ENCODE measurements around the gene KRTAP5-8.
"Not testable (repeated sequence)": the region's sequence is repeated elsewhere in the genome, so short reads cannot be mapped to it uniquely, and the experiment has no call there.

Gene KRTAP5-8

GRCh38 chr11:71544525-71545214 lies 6.8 kb downstream of the KRTAP5-8 start:
- no peak for DNase-seq

- DNase-seq, result no peak
These were observed 7.7 kb downstream of the KRTAP5-8 start for GRCh38 chr11:71545405-71545966.

DNA sequence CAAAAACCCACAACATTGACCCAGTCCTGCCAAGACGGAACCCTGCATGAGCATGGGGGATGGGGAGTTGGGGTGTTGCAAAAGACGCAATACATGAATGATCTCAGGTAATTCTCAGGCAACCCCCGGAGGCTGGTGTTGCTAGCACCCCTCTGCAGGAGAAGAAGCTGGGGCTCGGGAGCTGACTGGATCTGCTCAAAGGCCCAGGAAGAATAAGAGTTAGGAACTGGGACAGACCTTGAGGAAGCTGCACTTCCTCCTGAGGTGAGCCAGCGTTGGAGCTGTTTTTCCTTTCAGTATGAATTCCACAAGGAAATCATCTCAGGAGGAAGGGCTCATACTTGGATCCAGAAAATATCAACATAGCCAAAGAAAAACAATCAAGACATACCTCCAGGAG lies 10.3 kb downstream of the KRTAP5-8 start, which contains the start of gene KRTAP5-9:
Gene KRTAP5-9 (plus strand): TSS at position 301 of the 400 bp plus-strand sequence. CDS start 238 bp downstream, outside the sequence.
- DNase-seq, result no peak

- no peak for DNase-seq
These were observed 10.9 kb downstream of the KRTAP5-8 start for GRCh38 chr11:71548716-71549151.

- DNase-seq, result no peak
These were observed 13.9 kb downstream of the KRTAP5-8 start for GRCh38 chr11:71551711-71552110.

- no peak for DNase-seq
These were observed 17.2 kb downstream of the KRTAP5-8 start for GRCh38 chr11:71554996-71555395.

- no peak for DNase-seq
These were observed 17.7 kb downstream of the KRTAP5-8 start for GRCh38 chr11:71555508-71555907.

GRCh38 chr11:71556018-71556417 lies 18.2 kb downstream of the KRTAP5-8 start:
- DNase-seq, result no peak

DNA sequence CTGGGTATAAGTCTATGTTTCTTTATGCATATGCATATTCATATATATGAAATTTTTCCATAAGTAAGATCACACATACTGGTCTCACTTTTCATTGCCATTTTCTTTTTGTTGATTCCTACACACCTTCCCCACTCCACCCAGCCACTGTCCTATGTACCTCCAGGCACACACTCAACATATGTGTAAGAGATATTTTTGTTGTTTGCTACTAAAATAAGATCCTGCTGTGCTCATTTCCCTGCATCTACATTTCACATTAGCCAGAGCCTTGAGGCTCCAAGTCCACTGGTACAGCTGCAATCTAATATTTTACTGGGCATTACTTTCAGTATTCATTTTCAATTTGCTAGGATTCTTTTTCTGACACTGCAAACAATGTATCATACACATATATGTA lies 19.4 kb downstream of the KRTAP5-8 start:
- no peak for DNase-seq

- DNase-seq, result no peak
These were observed 21.2 kb downstream of the KRTAP5-8 start for GRCh38 chr11:71558996-71559395.

- DNase-seq, result no peak
These were observed 24.3 kb downstream of the KRTAP5-8 start for GRCh38 chr11:71562120-71562519.

DNA sequence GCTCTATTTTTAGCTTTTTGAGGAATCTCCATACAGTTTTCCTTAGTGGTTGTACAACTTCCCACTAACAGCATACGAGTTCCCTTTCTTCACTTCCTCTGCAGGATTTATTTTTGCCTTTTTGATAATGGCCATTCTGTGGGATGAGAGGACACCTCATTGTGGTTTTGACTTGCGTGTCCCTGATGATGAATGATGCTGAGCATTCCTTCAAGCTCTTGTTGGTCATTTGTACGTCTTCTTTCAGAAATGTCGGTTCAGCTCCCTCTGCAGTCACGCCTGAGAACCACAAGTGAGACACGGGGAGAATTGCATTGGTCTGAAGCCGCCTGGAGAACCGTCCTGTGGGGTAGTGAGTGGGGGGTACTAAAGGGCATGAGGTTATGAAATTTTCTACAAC lies 25.6 kb downstream of the KRTAP5-8 start:
- DNase-seq, result no peak

DNA sequence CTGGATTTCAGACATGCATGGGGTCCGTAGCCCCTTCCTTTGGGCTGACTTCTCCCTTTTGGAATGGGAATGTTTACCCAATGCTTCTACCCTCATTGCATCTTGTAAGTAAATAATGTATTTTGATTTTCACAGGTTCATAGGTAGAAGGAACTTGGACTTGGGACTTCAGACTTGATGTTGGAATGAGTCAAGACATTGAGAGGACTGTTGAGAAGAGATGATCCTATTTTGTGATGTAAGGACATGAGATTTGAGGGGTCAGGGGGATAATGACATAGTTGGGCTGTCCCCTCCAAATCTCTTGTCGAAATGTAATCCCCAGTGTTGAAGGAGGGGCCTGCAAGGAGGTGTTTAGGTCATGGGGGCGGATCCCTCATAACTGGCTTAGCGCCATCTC lies 26.6 kb downstream of the KRTAP5-8 start:
- DNase-seq, result no peak

DNA sequence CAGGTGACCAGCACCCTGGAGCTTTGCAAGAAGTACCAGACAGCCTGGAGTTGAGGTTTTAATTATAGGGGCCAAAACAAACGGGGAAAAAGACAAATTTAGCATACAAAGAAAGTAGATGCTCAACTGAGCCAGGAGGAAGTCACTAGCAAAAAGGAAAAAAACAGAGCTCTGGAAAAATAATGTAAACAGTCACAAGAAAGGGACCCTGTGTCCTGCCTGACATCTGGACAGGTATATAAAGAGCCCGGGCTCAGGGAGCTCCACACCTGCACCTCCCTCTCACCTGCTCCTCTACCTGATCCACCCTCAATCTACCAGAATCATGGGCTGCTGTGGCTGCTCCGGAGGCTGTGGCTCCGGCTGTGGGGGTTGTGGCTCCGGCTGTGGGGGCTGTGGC lies 27.4 kb downstream of the KRTAP5-8 start, which contains the start of gene KRTAP5-10:
Gene KRTAP5-10 (plus strand): TSS at position 301 of the 400 bp plus-strand sequence. CDS start 25 bp downstream, at position 326.
- DNase-seq, result no peak

- no peak for DNase-seq
These were observed 28.3 kb downstream of the KRTAP5-8 start for GRCh38 chr11:71566081-71566620.

DNA sequence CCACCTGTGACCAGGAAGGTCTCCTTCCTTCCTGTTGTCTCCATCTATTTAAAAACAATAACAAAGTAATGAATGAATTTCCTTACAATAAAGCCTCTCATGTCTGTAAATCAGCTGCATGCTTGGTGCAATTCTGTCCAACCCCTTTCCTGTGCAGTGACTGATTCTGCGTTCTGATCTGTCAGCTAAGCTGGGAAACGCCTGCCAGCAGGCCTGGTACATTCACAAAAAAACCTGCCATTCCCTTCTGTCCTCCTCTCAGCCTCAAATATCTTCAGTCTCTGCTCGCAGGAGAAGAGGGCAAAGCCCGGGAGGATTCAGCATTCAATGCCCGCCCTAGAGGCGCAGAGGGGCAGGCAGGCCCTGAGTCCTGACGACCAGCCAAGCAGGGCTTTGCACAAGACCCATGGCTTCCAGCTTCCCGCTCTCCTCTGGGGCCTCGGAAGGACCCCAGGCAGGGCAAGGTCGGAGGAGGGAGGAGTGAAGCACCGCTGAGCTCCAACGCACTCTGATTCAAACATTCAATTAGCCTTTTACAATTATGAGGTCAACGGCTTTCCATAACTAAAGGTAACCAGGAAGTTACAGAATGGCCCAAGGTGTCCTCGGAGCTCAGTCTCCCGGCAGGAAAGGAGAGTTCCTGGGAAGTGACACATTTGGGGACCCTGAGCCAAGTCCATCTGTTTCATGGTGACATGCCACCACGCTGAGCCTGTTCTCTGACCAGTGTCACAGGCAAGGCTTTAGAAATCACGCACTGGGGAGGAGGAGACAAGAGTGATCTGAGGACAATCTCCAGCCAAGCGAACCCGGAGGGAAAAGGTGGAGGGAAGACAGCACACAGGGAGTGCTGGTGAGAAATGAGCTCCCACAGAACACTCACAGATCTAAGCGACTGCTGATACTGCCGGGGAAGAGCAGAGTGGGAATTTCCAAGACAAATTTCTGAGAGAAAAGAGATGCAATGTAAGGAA lies 29.1 kb downstream of the KRTAP5-8 start:
- not testable (repeated sequence) for DNase-seq

- DNase-seq, result not testable (repeated sequence)
These were observed 29.8 kb downstream of the KRTAP5-8 start for GRCh38 chr11:71567633-71568032.

- DNase-seq, result no peak
These were observed 31.0 kb downstream of the KRTAP5-8 start for GRCh38 chr11:71568704-71569349.

DNA sequence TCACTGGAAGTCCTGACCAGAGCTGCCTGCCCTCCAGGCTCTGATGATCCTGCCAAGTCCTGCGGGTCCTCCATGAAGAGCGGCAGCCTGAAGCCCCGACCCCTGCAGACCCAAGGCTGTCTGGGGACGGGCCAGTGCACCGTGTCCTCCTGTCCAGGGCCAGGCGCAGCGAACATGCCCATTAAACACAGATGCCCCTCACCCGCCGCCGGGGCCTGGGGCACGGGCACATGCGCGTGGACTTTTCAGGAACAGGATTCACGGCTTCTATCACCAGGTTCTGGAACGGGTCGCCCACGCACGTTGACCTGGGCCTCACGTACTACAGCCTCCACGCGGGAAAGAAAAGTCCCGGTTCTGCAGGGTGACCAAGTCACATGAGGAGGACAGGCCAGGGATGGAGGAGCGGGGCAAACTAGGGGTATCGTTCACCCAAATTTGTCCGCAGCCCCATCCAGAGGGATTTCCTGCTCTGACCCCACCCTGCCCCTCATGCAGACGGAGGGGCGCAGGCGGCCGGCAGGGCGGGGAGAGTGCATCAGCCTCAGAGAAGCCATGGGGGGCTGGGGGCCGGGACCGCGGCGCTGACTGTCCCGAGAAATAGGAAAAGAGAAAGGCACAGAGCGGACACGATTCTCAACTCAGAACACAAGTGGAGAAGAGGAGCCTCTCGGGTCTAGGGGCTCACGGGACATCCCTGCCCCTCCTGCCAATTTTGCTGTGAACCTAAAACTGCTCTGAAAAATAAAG lies 33.5 kb downstream of the KRTAP5-8 start:
- not testable (repeated sequence) for DNase-seq

DNA sequence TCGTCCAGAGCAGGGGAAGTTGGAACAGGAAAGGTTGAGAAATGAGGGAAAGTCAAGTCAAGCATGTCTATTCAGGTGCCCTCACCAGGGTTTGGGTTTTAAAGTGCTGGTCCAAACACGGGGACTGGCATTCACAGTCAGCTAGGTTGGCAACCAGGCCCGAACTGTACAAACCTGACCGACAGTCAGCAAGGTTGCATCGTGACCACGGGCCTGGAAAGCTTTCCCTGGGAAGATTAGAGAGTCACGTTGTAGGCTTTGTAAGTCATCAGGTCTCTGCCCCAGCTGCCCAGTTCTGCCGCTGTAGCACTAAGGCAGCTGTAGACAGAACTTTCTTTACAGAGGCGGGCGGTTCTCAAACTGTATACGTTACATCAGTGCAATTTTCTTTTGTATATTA lies 35.0 kb downstream of the KRTAP5-8 start:
- DNase-seq, result no peak

- DNase-seq, result no peak
These were observed 36.6 kb downstream of the KRTAP5-8 start for GRCh38 chr11:71574418-71574817.

Data from NCI-H524 treated with DMSO at 0.1 percent for 48 hours (cell line).